Embryonic facial prominence (tissue), 1 donor: ENCODE data around the gene PRSS8.

Source experiments
- DNase-seq: peaks from one replicate; pipeline ENCODE4 v3.0.0-alpha.2; 2016; ENCODE audit errors: extremely low spot score

The PRSS8 gene

GRCh38 chr16:31082368-31083045 is 53.0 kb downstream of the PRSS8 start:
- no peak for DNase-seq
